Right lobe of liver (tissue), 4 donors: ENCODE measurements around the gene CBR1.

Experiments used
- POLR2A ChIP-seq: fragments of 450-650 bp; IDR thresholded peaks from one replicate; pipeline ENCODE4 v1.6.1; 2017; ENCODE audit warnings: antibody characterized with exemption, mild to moderate bottlenecking
- TF ChIP-seq, protein P1 (sequence below), 4 donors: fragments of 200-600 bp in 3 of 4; fragments of 450-650 bp in 1 of 4; IDR thresholded peaks; one replicate each; pipeline versions ENCODE4 v1.5.1 to v1.8.0; 2016 to 2022; ENCODE audit warnings: antibody characterized with exemption in 4 of 4, mild to moderate bottlenecking in 2 of 4
- donor health status: DM: no; HTN: no; CAD: no.
- donor health status: DM: no; HTN: no; CAD: no.
- donor health status: DM: no; HTN: yes; CAD: no.

DNA sequence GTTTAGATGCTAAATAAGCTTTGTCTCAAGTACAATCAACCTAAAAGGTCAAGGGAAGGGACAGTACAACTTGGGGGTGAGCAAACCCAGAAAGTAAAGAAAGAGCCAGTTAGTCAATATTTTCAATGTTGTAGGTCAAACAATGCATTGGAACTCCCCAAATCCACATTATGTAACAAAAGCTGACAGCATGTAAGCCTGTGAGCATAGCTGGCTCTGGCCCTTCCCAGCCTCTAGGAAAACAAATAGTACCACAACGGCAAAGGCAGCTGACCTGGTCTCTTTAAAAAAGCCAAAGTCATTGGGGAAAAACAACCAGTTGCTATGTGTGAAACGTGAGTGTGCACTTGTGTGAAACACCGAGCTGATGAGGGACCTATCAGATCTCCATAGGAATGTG, 3.4 kb downstream of the CBR1 start:
- TF ChIP-seq, protein P1, sequence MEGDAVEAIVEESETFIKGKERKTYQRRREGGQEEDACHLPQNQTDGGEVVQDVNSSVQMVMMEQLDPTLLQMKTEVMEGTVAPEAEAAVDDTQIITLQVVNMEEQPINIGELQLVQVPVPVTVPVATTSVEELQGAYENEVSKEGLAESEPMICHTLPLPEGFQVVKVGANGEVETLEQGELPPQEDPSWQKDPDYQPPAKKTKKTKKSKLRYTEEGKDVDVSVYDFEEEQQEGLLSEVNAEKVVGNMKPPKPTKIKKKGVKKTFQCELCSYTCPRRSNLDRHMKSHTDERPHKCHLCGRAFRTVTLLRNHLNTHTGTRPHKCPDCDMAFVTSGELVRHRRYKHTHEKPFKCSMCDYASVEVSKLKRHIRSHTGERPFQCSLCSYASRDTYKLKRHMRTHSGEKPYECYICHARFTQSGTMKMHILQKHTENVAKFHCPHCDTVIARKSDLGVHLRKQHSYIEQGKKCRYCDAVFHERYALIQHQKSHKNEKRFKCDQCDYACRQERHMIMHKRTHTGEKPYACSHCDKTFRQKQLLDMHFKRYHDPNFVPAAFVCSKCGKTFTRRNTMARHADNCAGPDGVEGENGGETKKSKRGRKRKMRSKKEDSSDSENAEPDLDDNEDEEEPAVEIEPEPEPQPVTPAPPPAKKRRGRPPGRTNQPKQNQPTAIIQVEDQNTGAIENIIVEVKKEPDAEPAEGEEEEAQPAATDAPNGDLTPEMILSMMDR (IDR thresholded peaks at IDR 0.05): no peak
- TF ChIP-seq POLR2A: no peak
